Measurements from ENCODE around the gene MRPL14.

MRPL14 gene

GRCh38 chr6:44127186-44128019 lies at the start of gene MRPL14, which contains the start of gene TMEM63B:
TSS of gene MRPL14 (minus strand) at chr6:44127452. CDS start at chr6:44116611, 10,841 bp downstream.
TSS of gene TMEM63B (plus strand) at chr6:44127554. CDS start at chr6:44134585, 7,031 bp downstream.
- peak; percentile 72 for DNase-seq

- no peak for DNase-seq
Observed at GRCh38 chr6:44176130-44176761, 49.0 kb upstream of the MRPL14 start.

GRCh38 chr6:44172731-44173500 lies 45.7 kb upstream of the MRPL14 start:
- peak; percentile 73 for DNase-seq

- no peak for DNase-seq
Observed at GRCh38 chr6:44171899-44172546, 44.8 kb upstream of the MRPL14 start.

DNA sequence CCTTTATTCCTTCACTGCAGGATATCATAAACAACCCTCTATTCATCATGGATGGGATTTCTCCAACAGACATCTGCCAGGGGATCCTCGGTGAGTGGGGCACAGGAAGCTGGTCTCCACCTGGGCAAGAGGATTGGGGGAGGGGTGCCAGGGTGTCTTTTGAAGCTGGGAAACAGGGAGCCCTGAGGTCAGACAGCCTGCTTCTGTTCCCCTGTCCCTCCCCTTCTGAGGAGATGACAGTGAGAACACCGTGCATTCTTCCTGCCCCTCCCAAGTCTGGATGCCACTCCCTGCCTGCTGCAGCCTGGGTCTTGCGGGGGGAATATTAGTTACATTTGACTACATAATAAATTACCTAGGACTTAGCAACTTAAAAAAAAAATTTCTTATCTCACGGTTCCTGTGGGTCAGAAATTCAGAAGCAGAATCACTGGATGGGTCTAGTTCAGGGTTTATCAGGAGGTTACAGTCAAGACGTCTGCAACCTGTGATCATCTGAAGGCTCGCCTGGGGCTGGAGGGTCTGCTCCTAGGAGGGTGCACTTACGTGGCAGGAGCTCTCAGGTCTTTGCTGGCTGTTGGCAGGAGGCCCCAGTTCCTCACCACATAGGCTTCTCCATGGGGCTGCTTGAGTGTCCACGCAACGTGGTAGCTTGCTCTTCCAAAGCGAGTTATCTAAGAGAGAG lies 42.8 kb upstream of the MRPL14 start:
- DNase-seq = no peak

DNA sequence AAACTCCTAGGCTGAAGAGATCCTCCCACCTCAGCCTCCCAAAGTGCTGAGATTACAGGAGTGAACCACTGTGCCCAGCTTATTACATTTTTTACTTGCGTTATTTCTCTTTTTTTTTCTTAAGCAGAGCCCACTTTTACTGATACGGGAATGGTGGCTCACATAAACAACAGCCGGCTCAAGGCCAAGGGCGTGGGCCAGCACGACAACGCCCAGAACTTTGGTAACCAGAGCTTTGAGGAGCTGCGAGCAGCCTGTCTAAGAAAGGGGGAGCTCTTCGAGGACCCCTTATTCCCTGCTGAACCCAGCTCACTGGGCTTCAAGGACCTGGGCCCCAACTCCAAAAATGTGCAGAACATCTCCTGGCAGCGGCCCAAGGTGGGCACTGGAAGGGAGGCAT lies 41.9 kb upstream of the MRPL14 start:
- no peak for DNase-seq

- DNase-seq = no peak
Observed at GRCh38 chr6:44167567-44167966, 40.3 kb upstream of the MRPL14 start.

- DNase-seq = no peak
Observed at GRCh38 chr6:44166591-44167184, 39.4 kb upstream of the MRPL14 start.

GRCh38 chr6:44166116-44166515 lies 38.9 kb upstream of the MRPL14 start:
- DNase-seq = no peak

- DNase-seq = no peak
Observed at GRCh38 chr6:44162876-44163625, 35.8 kb upstream of the MRPL14 start.

DNA sequence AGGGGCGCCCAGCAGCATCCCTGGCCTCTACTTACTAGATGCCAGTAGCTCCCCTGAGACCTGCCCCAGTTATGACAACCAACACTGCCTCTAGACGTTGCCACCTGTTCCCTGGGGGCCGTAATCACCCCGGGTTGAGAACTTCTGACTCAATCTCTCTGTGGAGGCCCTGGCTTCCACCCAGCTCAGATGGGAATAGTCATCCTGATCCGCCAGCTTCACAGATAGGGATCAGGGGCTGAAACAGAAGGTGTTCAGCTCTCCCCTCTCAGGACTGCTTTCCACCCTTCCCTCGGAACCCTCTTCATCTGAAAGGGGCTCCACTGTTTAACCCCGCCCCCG lies 34.7 kb upstream of the MRPL14 start:
- no peak for DNase-seq

- DNase-seq = no peak
Observed at GRCh38 chr6:44158770-44159228, 31.5 kb upstream of the MRPL14 start, which contains the start of gene CAPN11. TSS of gene CAPN11 (plus strand) at chr6:44158820. CDS start at chr6:44158849, 29 bp downstream.

DNA sequence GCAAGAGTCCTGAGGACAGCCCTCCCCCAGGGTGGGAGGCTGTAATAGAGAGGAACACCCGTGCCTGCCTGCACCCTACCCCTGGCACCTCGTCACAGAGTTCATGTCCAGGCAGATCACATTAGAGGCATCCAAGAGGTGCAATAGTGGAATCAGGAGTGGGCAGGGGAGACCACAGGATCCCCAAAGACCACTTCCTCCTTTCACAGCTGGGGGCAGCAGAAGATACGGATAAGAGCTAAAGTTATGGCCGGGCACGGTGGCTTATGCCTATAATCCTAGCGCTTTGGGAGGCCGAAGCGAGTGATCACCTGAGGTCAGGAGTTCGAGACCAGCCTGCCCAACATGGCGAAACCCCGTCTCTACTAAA lies 29.9 kb upstream of the MRPL14 start:
- no peak for DNase-seq

GRCh38 chr6:44156494-44157151 lies 29.4 kb upstream of the MRPL14 start:
- DNase-seq = no peak

DNA sequence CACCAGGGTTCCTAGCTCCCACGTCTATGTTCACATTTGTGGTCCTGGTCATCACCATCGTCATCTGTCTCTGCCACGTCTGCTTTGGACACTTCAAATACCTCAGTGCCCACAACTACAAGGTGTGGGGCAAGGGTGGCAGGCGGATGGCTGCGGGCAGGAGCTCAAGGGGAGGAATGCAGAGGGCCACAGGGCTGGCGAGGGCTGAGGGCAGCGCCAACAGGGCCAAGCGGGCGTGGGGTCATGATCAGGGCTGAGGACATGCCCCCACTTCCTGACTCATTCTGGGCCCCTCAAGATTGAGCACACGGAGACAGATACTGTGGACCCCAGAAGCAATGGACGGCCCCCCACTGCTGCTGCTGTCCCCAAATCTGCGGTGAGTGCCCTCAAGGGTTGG lies 26.8 kb upstream of the MRPL14 start:
- no peak for DNase-seq

GRCh38 chr6:44152533-44152932 lies 25.3 kb upstream of the MRPL14 start:
- DNase-seq = no peak

GRCh38 chr6:44152109-44152461 lies 24.8 kb upstream of the MRPL14 start:
- DNase-seq = no peak

DNA sequence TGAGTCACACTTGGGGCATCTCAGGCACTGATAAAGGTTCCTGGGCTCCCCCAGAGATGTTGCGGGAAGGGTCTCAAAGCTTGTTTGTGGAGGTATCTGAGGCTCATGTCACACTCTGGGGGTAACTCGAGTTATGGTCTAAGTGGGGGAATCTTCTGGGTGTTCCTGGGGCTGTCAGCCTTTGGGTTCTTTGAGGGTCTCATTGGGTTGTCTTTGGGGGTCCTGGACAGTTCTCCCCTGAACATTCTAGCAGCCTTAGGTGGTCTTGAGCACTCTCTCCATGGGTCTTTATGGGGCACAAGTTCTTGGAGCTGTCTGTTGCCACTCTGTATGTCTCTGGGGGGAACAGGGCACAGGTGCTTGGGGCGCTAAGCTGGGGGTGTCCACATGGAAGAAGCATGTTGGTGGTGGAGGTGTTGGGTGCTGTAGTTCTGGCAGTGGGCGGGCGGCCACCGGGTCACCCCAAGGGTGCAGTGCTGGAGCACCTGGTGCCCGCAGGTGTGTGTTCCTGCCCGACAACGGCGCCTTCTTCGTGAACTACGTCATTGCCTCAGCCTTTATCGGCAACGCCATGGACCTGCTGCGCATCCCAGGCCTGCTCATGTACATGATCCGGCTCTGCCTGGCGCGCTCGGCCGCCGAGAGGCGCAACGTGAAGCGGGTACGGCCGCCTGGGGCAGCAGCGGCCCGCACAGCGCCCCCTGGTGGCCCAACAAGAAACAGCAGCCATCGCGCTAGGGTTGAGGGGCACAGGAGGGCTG lies 24.3 kb upstream of the MRPL14 start:
- DNase-seq = peak; percentile 64

- DNase-seq = no peak
Observed at GRCh38 chr6:44150317-44150917, 23.2 kb upstream of the MRPL14 start.
